DOHH2 (cell line): Measurements from ENCODE around the gene SIGLEC9.
A peak's percentile ranks its signal among the peaks of the same experiment; 100 is the strongest.

Experiments
- EZH2phosphoT487 ChIP-seq: fragments of 200-600 bp; sonication (generic); IDR thresholded peaks from 2 replicates; pipeline ENCODE4 v1.6.1; 2017; ENCODE audit warnings: borderline replicate concordance, mild to moderate bottlenecking, antibody characterized with exemption, low read length, moderate library complexity, mixed read lengths
- TF ChIP-seq, protein P1 (sequence below): fragments of 200-600 bp; sonication (generic); IDR thresholded peaks from one replicate; pipeline ENCODE4 v1.5.1; 2014; ENCODE audit warnings: antibody characterized with exemption, mild to moderate bottlenecking, low read depth, low read length; ENCODE audit not compliant: poor library complexity, severe bottlenecking

GRCh38 chr19:51158474-51159129 is 33.9 kb downstream of the SIGLEC9 start:
- TF ChIP-seq, protein P1, sequence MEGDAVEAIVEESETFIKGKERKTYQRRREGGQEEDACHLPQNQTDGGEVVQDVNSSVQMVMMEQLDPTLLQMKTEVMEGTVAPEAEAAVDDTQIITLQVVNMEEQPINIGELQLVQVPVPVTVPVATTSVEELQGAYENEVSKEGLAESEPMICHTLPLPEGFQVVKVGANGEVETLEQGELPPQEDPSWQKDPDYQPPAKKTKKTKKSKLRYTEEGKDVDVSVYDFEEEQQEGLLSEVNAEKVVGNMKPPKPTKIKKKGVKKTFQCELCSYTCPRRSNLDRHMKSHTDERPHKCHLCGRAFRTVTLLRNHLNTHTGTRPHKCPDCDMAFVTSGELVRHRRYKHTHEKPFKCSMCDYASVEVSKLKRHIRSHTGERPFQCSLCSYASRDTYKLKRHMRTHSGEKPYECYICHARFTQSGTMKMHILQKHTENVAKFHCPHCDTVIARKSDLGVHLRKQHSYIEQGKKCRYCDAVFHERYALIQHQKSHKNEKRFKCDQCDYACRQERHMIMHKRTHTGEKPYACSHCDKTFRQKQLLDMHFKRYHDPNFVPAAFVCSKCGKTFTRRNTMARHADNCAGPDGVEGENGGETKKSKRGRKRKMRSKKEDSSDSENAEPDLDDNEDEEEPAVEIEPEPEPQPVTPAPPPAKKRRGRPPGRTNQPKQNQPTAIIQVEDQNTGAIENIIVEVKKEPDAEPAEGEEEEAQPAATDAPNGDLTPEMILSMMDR: peak; percentile 90
- TF ChIP-seq EZH2phosphoT487: no peak
